Liver (tissue), 9 donors: Measurements from ENCODE around the gene UBE2M. TPM values are rescaled to one million over a fixed set of nuclear protein-coding genes. Genes with fewer than 3 reads are reported as not detected.

Source experiments
- DNase-seq: peaks from one replicate; pipeline ENCODE4 v3.0.0-alpha.2; 2017; ENCODE audit warnings: low spot score
- H3K27ac ChIP-seq, 2 donors: one replicate each; pipeline ENCODE4 v1.7.0; 2013; ENCODE audit warnings: inconsistent platforms in 2 of 2, low read length in 2 of 2, control low read depth in 1 of 2, low read depth in 1 of 2, mild to moderate bottlenecking in 1 of 2
- H3K27me3 ChIP-seq, 4 donors: one replicate each; pipeline versions ENCODE4 v1.6.1 to v1.7.0; 2013; ENCODE audit warnings: low read length in 3 of 4, inconsistent platforms in 1 of 4, mild to moderate bottlenecking in 1 of 4, moderate library complexity in 1 of 4; ENCODE audit not compliant: control insufficient read depth in 4 of 4, insufficient read depth in 4 of 4
- H3K36me3 ChIP-seq, 4 donors: one replicate each; pipeline versions ENCODE4 v1.6.1 to v1.7.0; 2013; ENCODE audit warnings: low read length in 3 of 4, mild to moderate bottlenecking in 3 of 4, low read depth in 1 of 4, moderate library complexity in 1 of 4; ENCODE audit not compliant: control insufficient read depth in 4 of 4, insufficient read depth in 3 of 4
- H3K4me1 ChIP-seq, 4 donors: one replicate each; pipeline versions ENCODE4 v1.6.1 to v1.7.0; 2013; ENCODE audit warnings: low read length in 3 of 4, mild to moderate bottlenecking in 3 of 4, moderate library complexity in 1 of 4; ENCODE audit not compliant: control insufficient read depth in 4 of 4, insufficient read depth in 4 of 4
- H3K4me3 ChIP-seq, 3 donors: one replicate each; pipeline versions ENCODE4 v1.6.1 to v1.7.0; 2013; ENCODE audit warnings: low read length in 3 of 3, control low read depth in 1 of 3, low read depth in 1 of 3, mild to moderate bottlenecking in 1 of 3
- H3K9ac ChIP-seq, 2 donors: one replicate each; pipeline ENCODE4 v1.7.0; 2013; ENCODE audit warnings: low read length in 2 of 2, mild to moderate bottlenecking in 2 of 2, moderate library complexity in 2 of 2, control low read depth in 1 of 2, low read depth in 1 of 2
- H3K9me3 ChIP-seq, 4 donors: one replicate each; pipeline versions ENCODE4 v1.6.1 to v1.7.0; 2013; ENCODE audit warnings: low read length in 3 of 4; ENCODE audit not compliant: control insufficient read depth in 4 of 4
- EGR1 ChIP-seq, 2 donors: IDR thresholded peaks; 2 replicates each; pipeline ENCODE4 v1.6.1; 2016 to 2018; ENCODE audit warnings: antibody characterized with exemption in 2 of 2, low read depth in 2 of 2
- FOXA1 ChIP-seq: IDR thresholded peaks from 2 replicates; pipeline ENCODE4 v1.6.1; 2016; ENCODE audit warnings: antibody characterized with exemption
- FOXA2 ChIP-seq: IDR thresholded peaks from 2 replicates; pipeline ENCODE4 v1.6.1; 2016; ENCODE audit warnings: antibody characterized with exemption
- GABPA ChIP-seq, 2 donors: IDR thresholded peaks in 1 of 2; conservative IDR thresholded peaks in 1 of 2; 2 replicates each; pipeline ENCODE4 v1.6.1; 2016; ENCODE audit warnings: antibody characterized with exemption in 2 of 2, mild to moderate bottlenecking in 1 of 2, moderate library complexity in 1 of 2
- HNF4G ChIP-seq: IDR thresholded peaks from 2 replicates; pipeline ENCODE4 v1.6.1; 2016; ENCODE audit warnings: antibody characterized with exemption
- JUND ChIP-seq, 2 donors: IDR thresholded peaks; 2 replicates each; pipeline ENCODE4 v1.6.1; 2016; ENCODE audit warnings: antibody characterized with exemption in 2 of 2
- NR2F2 ChIP-seq: IDR thresholded peaks from 2 replicates; pipeline ENCODE4 v1.6.1; 2016; ENCODE audit warnings: antibody characterized with exemption
- RAD21 ChIP-seq, 2 donors: IDR thresholded peaks; 2 replicates each; pipeline ENCODE4 v1.6.1; 2016; ENCODE audit warnings: antibody characterized with exemption in 2 of 2, mild to moderate bottlenecking in 2 of 2
- RXRA ChIP-seq, 2 donors: IDR thresholded peaks; 2 replicates each; pipeline ENCODE4 v1.6.1; 2017 to 2018; ENCODE audit warnings: antibody characterized with exemption in 2 of 2, mild to moderate bottlenecking in 1 of 2
- SP1 ChIP-seq: IDR thresholded peaks from 2 replicates; pipeline ENCODE4 v1.6.1; 2018; ENCODE audit warnings: antibody characterized with exemption, mild to moderate bottlenecking
- WGBS: extraction: QIAGEN DNeasy Blood & Tissue Kit; methylation state at CpG from one replicate; pipeline ENCODE4 v1.1.7; 2013; 5-methylcytosine and 5-hydroxymethylcytosine counted together
- polyA plus RNA-seq, 2 donors: library from polyadenylated mRNA; stranded (reverse) in 1 of 2; unstranded in 1 of 2; fragments of 200-250 nt in 1 of 2; fragments of >200 nt in 1 of 2; fragmentation: Nextera tagmentation in 1 of 2; extraction: Ambion mirVana in 1 of 2; gene quantifications; one replicate each; pipeline versions ENCODE4 v1.2.1 to v1.2.3, GENCODE V29; 2013 to 2015
- total RNA-seq, 2 donors: library from RNA; depleted of rRNA; stranded (reverse); fragments of >200 nt; gene quantifications; one replicate each; pipeline ENCODE4 v1.2.3, GENCODE V29; 2014
- TF ChIP-seq, protein P1 (sequence below): IDR thresholded peaks from 2 replicates; pipeline ENCODE4 v1.6.1; 2016; ENCODE audit warnings: antibody characterized with exemption, mild to moderate bottlenecking
- TF ChIP-seq, protein P2 (sequence below): IDR thresholded peaks from 2 replicates; pipeline ENCODE4 v1.6.1; 2016; ENCODE audit warnings: antibody characterized with exemption
- TF ChIP-seq, protein P3 (sequence below): IDR thresholded peaks from 2 replicates; pipeline ENCODE4 v1.6.1; 2016; ENCODE audit warnings: antibody characterized with exemption
- donor health status: healthy.
- donor health status: healthy.
- donor health status: healthy.
- donor health status: healthy.
- donor health status: healthy.

Gene UBE2M
- total and polyA plus RNA-seq, 4 donors, result 7.6 to 30.7 (median 17.7) TPM

DNA sequence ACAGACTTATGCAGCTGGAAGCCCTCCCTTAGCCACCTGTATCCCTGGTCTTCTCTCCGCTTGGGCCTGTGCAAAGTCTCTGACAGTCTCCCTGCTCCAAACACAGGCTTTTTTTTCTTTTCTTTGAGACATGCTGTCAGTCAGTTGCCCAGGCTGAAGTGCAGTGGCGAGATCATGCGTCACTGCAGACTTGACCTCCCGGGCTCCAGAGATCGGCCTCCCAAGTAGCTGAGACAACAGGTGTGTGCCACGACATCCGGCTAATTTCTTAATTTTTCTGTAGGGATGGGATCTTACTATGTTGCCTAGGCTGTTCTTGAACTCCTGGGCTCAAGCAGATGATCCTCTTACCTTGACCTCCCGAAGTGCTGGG, 13.2 kb upstream of the UBE2M start:
- no peak for DNase-seq
- TF ChIP-seq, protein P1, sequence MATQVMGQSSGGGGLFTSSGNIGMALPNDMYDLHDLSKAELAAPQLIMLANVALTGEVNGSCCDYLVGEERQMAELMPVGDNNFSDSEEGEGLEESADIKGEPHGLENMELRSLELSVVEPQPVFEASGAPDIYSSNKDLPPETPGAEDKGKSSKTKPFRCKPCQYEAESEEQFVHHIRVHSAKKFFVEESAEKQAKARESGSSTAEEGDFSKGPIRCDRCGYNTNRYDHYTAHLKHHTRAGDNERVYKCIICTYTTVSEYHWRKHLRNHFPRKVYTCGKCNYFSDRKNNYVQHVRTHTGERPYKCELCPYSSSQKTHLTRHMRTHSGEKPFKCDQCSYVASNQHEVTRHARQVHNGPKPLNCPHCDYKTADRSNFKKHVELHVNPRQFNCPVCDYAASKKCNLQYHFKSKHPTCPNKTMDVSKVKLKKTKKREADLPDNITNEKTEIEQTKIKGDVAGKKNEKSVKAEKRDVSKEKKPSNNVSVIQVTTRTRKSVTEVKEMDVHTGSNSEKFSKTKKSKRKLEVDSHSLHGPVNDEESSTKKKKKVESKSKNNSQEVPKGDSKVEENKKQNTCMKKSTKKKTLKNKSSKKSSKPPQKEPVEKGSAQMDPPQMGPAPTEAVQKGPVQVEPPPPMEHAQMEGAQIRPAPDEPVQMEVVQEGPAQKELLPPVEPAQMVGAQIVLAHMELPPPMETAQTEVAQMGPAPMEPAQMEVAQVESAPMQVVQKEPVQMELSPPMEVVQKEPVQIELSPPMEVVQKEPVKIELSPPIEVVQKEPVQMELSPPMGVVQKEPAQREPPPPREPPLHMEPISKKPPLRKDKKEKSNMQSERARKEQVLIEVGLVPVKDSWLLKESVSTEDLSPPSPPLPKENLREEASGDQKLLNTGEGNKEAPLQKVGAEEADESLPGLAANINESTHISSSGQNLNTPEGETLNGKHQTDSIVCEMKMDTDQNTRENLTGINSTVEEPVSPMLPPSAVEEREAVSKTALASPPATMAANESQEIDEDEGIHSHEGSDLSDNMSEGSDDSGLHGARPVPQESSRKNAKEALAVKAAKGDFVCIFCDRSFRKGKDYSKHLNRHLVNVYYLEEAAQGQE, result no peak
- TF ChIP-seq RAD21 (IDR thresholded peaks at IDR 0.05), result no peak
- no peak for TF ChIP-seq FOXA2
- no peak for TF ChIP-seq SP1
- TF ChIP-seq HNF4G, result no peak
- TF ChIP-seq, protein P2, sequence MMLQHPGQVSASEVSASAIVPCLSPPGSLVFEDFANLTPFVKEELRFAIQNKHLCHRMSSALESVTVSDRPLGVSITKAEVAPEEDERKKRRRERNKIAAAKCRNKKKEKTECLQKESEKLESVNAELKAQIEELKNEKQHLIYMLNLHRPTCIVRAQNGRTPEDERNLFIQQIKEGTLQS, result no peak
- no peak for TF ChIP-seq EGR1 (IDR thresholded peaks at IDR 0.05; ENCODE audit: low read depth in 2 of 2)
- TF ChIP-seq RXRA (IDR thresholded peaks at IDR 0.05), result no peak
- TF ChIP-seq GABPA (IDR thresholded peaks at IDR 0.05 in 1 of 2, conservative IDR thresholded peaks at IDR 0.05 in 1 of 2), result no peak
- TF ChIP-seq JUND (IDR thresholded peaks at IDR 0.05), result no peak
- Histone ChIP-seq H3K9me3 (no peaks in the 10 kb centered on the region), H3K4me1 (peaks cover 4 to 25% (median 17%) of the 10 kb centered on the region in 4 donors), H3K4me3 (no peak overlapping the region), H3K9ac (no peak overlapping the region), H3K27me3 (no peaks in the 10 kb centered on the region), H3K36me3 (peaks cover 2 to 18% (median 5%) of the 10 kb centered on the region in 4 donors), H3K27ac (no peak overlapping the region)
- WGBS, result 96% methylated on average over 8 of the region's 8 CpGs

DNA sequence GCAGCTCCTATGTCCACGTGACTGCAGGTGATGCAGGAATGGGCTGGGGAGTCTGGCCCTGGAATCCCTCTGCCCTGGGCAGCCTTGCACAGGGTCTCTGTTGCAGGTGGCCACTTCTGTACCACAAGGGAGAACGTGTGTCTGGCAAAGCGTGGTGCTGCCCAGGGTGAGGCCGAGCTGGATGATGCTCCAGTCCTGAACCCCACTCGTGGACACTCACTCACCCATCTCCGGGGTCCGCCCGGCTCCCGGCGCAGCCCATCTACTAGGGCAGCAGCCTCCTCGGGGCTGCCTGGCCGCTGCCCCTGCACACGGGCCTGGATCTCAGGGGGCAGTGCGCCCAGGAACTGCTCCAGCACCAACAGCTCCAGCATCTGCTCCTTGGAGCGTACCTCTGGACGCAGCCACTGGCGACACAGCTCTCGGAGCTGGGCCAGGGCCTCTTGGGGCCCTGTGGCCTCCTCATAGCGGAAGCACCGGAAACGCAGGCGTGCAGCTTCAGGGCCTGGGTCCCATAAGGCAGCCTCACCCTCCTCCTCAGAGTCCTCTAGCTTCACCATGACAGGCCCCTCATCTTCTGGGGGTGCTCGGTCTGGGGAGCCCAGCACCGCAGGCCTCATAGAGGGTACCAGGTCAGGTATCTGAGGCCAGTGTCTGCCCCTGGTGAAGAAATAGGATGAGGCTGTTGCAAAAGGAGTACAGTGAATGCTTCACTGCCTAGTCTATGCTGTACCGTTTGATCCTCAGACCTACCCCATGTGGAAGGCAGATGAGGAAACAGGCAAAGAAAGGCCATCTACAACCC, 12.6 kb upstream of the UBE2M start:
- H3K4me3 ChIP-seq, result no peak overlapping the region
- TF ChIP-seq, protein P1, result no peak
- no peak for TF ChIP-seq FOXA1
- TF ChIP-seq NR2F2, result no peak
- TF ChIP-seq RAD21 (IDR thresholded peaks at IDR 0.05), result no peak
- TF ChIP-seq FOXA2, result no peak
- TF ChIP-seq EGR1 (IDR thresholded peaks at IDR 0.05; ENCODE audit: low read depth in 2 of 2), result no peak
- TF ChIP-seq RXRA (IDR thresholded peaks at IDR 0.05), result no peak
- no peak for TF ChIP-seq SP1
- TF ChIP-seq, protein P2, result no peak
- TF ChIP-seq, protein P3, sequence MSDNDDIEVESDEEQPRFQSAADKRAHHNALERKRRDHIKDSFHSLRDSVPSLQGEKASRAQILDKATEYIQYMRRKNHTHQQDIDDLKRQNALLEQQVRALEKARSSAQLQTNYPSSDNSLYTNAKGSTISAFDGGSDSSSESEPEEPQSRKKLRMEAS, result no peak
- 96% methylated on average over 25 of the region's 25 CpGs for WGBS
- H3K4me1 ChIP-seq, result peaks cover 4 to 23% (median 16%) of the 10 kb centered on the region in 4 donors
- no peak for DNase-seq
- no peaks in the 10 kb centered on the region for H3K27me3 ChIP-seq
- H3K9me3 ChIP-seq, result no peaks in the 10 kb centered on the region
- H3K9ac ChIP-seq, result no peak overlapping the region
- H3K27ac ChIP-seq, result no peak overlapping the region
- H3K36me3 ChIP-seq, result peaks cover 2 to 18% (median 7%) of the 10 kb centered on the region in 4 donors
